Mucosa of gallbladder (tissue), 1 donor: ENCODE results near the gene AHNAK. TPM values are rescaled to one million over a fixed set of nuclear protein-coding genes. Genes with fewer than 3 reads are reported as not detected.

Experiments used
- DNase-seq: peaks from one replicate; pipeline ENCODE4 v3.0.0-alpha.2; 2020; ENCODE audit warnings: low spot score
- total RNA-seq: library from RNA; stranded (reverse); gene quantifications from one replicate; pipeline ENCODE4 v1.2.1, GENCODE V29; 2021
- donor health status: DM: no; HTN: no; CAD: no.

AHNAK gene
- total RNA-seq, 1 donor from 2014 or later: 549 TPM

DNA sequence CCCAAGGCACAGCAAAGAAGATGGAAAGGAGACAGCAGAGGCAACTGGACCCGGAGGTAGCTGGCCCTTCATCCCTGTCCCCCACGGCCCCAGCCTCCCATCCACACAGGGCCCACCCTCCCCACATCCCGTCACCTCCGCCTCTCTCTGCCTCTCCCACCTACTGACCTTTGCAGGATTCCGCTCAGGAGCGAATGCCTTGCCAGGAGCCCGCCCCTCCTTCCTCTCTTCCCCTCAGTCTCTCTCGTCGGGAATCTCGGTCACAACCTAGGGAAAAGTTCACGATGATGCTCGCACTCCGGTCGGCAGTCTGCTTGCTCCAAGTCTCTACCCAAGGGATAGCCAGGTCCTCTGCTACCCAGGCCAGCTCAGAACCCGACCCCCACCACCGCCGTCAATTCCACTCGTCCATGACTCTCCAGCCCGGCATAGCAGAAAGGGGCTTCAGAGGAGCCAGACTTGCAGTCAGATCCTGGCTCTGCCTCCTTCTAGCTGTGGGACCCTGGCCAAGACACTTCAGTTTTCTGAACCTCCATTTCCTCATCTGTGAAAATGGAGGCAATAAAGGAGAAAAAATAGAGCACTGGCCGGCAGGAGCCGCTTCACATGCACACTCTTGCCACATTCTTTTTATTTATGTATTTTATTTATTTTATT is 10.2 kb downstream of the AHNAK start:
- DNase-seq: no peak

DNA sequence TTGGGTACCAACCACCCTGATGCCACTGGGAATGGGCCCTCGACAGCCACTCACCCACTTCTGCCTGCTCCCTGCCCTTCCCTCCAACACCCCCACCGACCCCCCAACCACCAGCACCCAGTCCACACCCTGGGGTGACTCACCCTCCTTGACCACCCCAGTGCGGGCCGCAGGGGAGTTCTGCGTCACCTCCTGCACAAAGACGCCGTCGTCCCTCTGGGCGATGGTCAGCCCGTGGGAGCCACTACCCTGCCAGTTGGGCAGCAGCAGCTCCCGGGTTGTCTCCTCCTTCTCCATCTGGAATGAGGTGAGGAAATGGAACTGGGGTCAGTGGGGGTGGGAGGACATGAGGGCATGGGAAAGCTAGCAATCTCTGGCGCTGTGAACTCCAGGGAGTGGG is 10.8 kb downstream of the AHNAK start:
- DNase-seq: no peak

DNA sequence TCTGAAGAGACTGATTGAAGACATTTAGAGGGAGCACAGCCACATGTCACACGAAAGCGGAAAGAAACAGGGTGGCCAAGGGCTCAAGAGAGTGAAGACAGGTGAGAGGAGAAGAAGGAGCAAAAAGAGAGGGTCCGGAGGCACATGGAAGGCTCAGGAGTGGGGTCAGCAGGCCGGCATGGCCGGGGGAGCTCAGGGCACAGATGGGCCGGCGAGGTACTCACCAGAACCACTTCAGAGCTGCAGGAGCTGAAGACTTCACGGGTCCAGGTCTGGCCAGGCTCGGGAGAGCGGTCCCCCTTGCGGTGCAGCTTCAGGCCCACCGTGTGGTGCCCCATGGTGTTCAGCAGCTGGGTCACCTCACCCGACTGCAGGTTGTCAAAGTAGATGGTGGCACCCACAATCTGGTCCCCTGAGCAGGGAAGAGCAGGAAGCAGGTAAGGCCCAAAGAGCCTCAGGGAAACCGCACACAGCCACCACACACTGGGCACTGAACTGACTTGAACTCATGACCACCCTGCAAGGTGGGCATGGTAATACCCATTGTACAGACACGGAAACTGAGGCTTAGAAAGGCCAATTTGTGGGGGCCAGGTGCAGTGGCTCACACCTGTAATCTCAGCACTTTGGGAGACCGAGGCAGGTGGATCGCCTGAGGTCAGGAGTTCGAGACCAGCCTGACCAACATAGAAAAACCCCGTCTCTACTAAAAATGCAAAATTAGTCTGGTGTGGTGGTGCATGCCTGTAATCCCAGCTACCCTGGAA is 11.6 kb downstream of the AHNAK start:
- no peak for DNase-seq

DNA sequence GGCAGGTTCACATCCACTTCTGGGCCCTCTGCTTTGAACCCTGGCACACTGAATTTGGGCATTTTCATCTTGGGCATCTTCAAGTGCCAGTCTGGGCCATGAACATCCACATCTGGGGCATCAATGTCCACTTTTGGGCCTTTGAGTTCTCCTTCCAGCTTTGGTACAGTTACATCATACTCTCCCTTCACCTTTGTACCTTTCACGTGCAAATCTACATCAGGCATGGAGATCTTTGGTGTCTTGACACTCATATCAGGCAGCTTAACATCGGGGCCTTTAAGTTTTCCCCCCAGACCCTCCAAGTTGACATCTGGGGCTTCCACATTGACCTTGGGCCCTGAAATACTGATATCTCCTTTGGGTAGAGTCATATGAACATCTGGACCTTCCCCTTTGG is 14.5 kb downstream of the AHNAK start:
- DNase-seq: no peak

DNA sequence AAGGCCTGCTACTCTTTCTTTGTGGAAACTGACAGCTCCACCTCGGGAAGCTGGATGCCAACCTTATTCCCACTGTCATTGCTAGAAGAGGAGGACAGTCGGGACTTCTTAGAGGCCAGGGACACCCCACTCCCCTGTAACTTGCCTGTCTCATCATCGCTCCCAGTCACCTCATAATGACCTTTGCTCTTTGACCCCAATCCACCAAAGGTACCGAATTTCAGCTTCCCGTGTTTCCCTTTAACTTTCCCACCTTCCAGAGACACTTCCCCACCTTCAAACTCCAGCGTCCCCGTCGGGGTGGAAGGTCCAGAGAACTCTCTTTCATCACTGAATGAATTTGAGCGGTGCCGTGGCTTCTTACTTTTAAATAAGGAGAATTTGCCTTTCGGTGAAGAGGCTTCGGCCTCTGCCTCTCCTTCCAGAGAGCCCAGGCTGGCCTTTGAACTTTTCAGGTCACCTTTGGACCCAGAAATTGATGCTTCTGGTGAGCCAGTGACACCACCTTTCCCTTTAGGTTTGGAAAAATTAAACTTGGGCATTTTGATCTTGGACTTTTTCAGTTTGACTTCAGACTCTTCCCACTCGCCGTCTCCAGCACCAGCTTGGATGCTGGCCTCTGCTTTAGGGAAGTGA is 29.8 kb downstream of the AHNAK start:
- DNase-seq: no peak

DNA sequence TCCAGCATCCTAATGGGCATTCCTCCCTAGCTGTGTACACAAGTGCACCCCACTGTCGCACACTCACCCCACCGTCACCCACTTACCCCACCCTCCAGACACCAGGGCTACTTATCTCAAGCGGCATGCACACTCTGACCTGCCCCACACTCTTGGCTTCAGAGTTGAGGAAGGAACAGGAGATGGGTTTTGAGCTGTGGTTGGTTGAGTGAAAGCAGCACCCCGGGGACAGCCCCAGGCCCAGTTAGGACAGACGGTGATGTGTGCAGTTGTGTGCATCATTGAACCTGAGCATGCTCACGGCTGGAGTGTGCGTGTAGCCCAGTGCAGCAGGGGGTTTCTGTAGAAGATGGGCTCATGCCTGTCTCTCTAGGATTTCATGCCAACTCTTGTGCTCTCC is 32.5 kb downstream of the AHNAK start:
- DNase-seq: no peak

DNA sequence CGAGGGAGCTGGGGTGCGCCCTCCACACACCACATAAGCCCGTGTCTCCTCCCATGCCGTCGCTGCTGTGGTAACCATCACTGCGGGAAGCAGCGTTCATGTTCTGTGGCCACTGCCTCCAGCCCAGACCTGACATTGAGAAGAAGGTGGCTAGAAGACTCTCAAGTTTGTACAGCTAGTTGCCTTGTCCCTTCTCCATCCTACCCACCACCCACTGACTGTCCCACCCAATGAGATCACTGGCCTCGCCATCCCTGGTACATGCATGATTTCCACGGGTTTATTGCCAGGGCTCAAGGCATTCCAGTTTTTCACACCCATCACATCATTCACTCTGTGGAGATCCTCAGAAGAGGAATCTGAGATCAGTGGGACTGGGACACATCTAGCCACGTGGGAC is 33.0 kb downstream of the AHNAK start:
- DNase-seq: no peak

DNA sequence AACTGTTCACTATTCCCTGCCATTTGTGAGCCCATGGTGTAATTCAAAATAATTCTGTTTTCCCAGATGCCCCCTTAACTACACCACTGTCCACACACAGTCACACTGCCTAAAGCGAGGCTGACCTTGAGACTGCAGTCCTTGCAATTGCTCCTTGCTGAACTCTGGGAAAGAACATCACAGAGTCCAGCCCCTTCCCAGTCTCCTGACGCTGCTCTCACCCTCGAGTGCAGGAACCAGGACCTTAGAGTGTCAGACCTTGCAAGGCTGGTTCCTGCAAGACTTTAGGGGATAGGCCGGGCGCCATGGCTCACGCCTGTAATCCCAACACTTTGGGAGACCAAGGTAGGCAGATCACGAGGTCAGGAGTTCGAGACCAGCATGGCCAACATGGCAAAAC is 33.6 kb downstream of the AHNAK start:
- DNase-seq: no peak

DNA sequence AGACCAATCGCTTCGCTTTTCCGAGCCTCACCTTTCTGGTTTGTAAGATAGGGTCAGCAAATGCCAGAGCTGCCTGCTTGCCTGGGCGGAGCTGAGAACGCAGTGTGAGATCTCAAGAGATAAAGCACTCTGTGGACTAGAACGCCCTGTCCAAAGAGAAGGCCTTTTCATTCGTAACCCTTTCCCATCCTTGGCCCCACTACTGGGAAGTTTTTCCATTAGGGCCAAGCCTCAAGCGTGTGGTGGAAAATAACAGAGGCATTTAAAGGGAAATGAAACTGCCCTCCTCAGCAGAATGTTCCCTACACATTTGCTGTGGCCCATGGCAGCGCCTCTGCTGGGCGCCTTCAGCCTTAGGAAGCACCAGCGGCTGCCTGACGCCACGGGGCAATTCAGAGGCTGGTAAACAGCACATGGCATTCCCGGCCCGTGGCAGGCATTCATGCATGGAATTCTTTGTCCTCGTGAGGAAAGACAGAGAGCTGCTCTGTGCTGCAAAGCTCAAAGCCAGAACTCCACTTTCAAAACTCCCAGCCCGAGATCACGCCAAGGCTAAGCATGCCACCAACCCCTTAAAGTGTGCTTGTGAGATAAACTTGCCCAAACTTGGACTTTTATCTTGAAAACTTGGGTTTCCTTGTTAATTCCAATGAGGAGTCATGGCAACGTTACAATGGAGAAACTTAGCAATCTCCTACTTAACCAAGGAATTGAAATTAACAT is 38.1 kb downstream of the AHNAK start:
- DNase-seq: peak; percentile 86

DNA sequence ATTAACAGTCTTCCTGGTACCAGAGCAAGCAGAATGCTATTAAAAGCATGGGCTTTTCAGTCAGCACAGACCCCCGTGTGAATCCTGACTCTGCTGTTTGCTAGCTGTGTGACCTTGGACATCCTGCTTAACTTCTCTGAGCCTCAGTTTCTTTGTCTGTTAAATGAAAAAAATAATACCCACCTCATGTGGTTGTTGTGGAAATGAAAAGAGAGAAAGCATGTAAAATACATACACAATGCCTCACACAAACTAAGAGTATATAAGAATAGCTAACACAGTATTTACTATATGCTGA is 39.5 kb downstream of the AHNAK start:
- no peak for DNase-seq

DNA sequence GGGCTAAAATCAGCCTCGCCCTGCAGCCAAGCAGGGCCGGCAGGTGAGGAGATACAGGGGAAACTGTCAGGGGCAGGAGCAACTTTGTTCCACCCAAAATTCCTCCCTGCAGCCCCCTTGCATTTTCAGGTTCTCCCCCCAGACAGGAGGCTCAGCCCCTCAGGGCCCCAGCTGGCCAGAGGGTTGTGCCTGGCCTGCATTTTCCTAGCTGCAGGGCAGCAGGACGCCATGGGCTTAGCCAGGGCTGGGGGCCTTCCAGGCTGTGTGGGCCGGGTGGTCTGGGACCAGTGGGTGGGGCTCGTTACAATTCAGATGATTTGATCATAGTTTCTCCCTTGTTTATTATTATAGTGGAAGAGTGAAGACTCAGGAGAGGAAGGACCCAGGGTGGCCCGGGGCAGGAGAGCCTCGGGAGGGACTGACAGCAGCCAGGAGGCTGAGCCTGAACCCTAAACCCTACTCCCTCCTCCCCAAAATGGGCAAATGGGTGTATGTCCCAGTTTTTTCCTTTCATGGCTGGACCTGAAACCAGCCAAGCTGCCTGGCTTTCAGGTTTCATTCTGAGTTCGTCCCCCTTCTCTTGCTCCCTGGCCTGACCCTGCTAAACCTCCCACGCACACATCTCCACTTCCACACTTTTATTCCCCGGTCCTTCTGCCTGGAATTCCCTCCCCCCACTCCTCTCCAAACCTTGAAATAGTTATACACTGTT is 40.0 kb downstream of the AHNAK start:
- DNase-seq: no peak

DNA sequence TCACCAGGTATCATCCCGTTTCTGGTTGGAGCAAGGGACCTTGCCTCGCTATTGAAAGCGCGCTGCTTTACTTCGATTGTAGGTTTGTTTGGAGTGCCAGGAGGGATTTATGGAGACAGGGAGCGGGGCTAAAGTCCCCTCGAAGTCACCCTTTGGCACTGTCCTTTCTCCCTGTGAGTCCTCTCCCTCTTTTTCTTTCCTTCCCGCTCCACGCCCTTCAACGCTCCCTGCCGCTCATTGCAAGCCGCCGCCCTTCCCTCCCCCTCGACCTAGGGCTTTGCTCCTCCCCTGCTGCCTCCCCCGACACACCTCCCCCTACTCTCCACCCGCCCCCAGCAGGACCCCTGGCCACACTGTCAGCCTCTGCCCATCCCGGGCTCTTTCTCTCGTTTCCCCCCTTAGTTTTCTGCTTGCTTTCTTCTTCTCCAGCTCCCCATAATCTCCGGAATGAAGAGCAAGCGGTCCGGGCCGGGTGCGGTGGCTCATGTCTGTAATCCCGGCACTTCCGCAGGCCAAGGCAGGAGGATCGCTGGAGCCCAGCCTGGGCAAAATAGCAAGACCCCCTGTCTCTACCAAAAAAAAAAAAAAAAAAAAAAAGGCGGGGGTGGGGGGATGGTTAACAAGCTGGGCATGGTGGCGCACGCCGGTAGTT is 41.0 kb downstream of the AHNAK start:
- no peak for DNase-seq

DNA sequence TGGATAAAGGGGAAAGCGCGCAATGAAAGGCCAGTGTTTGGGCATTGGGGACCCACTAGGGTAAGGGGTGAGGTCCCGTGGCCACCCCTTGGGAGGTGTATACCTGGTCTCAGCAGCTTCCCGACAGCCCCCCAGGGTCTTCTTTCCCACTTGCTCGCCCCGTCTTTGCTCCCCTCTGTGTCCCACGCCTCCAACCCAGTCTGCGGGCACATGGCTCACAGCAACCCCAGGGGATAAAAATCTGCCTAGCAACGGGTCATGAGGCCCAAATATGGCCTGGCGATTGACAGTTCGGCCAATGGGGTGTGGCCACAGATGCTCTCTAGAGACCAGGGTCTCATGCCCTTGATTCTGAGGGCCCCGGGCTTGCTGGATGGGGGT is 41.6 kb downstream of the AHNAK start:
- no peak for DNase-seq

DNA sequence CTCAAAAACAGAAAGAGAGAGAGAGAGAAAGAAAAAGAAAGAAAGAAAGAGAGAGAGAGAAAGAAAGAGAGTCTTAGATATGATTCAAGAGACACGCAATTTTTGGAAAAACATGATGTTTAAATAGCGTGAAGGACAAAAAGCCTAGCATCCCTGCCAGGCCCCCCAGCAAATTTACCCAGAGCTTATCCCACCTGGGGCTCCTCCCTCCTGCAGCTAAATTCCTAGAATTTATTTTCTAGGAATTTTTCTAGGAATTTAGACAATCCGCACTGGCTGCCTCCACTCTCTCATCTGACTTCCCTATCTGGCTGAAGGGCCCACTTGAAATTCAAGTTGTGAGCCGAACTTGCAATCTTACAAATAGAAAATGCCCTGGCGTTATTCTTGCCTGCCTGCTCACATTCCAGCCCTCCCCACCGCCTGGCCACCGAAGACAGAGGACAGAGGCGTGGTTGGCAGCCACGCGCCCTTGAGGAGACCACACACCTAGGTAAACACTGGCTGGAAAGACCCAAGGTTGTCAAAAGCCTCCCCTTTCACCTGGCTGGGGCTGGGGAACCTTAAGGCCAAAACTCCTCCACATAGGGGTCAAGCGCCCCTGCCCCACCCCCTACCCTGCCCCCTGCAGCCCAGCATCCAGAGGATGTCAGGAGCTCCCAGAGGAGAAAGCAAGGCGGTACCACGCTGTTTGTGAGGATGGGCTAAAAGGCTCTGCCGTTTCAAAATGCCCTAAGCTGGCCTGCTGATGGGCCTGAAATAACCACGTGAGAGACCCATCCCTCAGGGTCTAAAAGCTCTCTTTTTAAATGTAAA is 42.2 kb downstream of the AHNAK start:
- DNase-seq: no peak

DNA sequence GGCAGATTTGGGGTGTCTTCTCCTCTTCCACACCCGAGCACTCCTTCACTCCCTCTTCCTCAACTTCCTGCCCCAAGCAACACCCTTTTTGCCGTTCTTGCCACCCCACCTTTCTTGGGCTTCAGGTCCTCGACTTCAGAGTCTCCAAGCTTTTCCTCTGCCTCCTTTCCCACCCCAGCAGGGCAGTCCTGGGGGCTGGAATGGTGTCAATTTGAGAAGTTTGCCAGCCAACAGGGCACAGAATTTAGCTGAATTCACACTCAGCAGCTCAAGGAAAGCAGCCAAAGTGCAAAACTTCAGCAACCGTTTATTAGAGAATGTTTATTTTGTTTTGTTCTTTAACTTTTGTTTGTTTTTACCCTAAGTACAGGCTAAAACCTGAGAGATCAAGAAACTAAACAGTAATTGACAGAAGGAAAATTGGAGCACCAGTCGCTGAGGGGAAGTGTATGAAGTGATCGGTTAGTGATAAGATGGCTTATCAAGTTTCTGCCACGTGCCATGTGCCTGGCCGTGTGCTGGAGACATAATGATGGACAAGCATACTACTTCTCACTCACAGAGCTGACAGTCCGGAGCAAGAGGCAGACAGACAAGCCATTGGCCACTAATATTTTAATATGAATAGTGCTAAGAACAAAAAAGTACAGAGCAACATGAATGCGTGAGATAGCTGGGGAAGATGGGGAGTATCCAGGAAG is 44.4 kb downstream of the AHNAK start:
- no peak for DNase-seq

DNA sequence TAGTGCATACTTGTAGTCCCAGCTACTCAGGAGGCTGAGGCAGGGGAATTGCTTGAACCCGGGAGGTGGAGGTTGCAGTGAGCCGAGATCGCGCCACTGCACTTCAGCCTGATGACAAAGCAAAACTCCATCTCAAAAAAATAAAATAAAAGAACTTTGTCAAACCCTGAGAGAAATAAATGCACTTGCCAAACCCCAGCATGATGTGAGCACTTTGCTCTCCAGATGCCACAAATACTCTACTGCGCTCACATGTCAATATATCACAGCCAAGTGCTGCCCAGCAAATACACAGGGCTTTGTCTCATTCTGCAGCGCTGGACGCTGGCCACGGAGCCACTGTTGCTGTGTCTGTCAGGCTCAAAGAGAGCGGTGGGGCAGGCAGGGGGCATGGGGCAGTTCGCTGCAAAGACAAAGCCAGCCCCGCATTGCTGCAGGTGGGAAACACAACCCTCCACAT is 45.1 kb downstream of the AHNAK start:
- DNase-seq: peak; percentile 77

DNA sequence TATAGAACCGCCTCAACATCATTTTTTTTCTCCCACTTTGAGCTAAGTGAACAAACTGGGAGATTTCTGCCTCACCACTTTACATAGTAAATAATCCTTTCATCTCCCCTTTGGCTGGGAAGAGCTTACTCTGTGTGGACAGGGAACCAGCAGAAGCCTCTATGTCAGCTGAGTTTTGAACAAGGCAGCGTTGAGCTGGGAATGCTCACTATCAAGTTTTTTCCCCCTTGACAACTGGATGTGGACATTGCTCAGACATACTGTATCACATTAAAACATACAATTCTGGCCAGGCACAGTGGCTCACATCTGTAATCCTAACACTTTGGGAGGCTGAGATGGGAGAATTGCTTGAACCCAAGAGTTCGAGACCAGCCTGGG is 46.0 kb downstream of the AHNAK start:
- DNase-seq: no peak

DNA sequence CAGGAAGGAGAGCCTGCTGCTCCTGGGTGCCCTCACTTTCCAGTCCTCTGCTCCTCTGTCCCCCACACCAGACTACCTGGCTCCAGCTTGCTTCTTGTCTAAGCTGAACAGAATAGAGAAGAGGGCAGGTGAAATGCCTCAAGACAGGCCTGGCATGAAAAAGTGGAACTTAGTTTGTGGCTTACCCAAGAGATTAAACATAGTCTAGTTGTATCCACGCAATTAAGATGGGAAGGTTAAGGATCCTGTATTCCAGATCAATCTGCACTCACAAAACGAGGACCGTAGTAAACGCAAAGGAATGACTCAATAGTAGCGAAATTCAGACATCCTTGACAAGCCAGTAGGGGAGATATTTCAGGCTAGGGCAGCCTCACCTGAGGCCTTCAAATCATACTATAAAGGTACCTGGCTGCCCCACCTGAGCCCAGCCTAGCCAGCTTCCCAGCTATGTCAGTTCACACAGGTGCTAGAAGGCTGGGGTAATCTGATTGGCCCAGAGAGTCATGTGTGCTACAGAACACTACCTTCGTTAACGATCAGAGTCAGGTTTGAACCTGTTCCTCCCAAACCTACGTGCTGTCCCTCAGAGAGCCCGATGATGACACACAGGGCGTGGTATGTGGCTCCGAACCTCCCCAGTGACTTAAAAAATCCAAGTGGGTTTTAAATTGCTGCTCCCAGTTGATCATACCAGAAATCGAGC is 46.5 kb downstream of the AHNAK start:
- peak; percentile 86 for DNase-seq

DNA sequence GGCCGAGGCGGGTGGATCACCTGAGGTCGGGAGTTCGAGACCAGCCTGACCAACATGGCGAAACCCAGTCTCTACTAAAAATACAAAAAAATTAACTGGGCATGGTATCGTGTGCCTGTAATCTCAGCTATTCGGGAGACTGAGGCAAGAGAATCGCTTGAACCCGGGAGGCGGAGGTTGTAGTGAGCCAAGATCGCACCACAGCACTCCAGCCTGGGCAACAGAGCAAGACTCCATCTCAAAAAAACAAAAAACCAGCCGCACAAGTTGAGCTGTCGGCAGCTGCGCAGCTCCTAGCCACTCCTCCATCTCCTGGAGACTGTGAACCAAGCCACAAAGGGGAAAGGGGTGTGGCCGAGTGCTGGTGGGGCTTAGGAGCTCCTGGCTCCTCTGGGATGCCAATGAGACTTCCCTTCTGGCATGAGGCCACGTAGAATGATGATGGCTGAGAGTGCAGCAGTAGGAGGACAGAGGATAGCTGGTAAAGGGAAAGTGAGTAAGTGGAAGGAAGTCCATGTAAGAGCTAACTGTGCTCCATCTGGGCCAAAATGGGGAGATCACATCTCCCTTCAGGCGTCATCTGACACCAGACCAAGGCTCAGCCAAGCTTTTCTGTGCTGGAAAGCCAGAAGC is 47.2 kb downstream of the AHNAK start:
- DNase-seq: peak; percentile 79
